ENCODE results near the gene P4HA2. TPM values are rescaled to one million over a fixed set of nuclear protein-coding genes. Genes with fewer than 3 reads are reported as not detected.

P4HA2 gene
- total RNA-seq, 2 experiments from 2014 or later: 17.3 to 18.6 TPM

- H3K36me3 Mint-ChIP-seq (ENCODE audit: low read depth): peaks cover 8% of the 10 kb centered on the region
- no peak overlapping the region for H3K4me3 Mint-ChIP-seq
- POLR2A ChIA-PET: interaction anchor here (1.0 kb wide), 1 partner anchor 10 kb away, joined by 3 read pairs; no protein-coding TSS in a partner anchor
- no peak overlapping the region for H3K27ac Mint-ChIP-seq
- no peak for TF ChIP-seq CTCF (IDR thresholded peaks at IDR 0.05)
- H3K27me3 Mint-ChIP-seq: no peaks in the 10 kb centered on the region
- intact Hi-C loops (cut with micrococcal nuclease): no loop called here
- peaks cover 33% of the 10 kb centered on the region for H3K9me3 Mint-ChIP-seq
- ATAC-seq (no peak), DNase-seq (no peak)
- CTCF ChIA-PET: interaction anchor here (0.9 to 3.2 kb wide), 2 partner anchors 8 to 25 kb away, joined by 3 to 30 read pairs; no protein-coding TSS in a partner anchor
- no peaks in the 10 kb centered on the region for H3K4me1 Mint-ChIP-seq (ENCODE audit: low read depth)
These were observed 19.2 kb upstream of the P4HA2 start for GRCh38 chr5:132246806-132247205.

- peaks cover 8% of the 10 kb centered on the region for H3K36me3 Mint-ChIP-seq (ENCODE audit: low read depth)
- CTCF ChIA-PET: no interaction called here
These were observed 17.9 kb upstream of the P4HA2 start for GRCh38 chr5:132245593-132245992.

GRCh38 chr5:132243366-132243977 is 15.8 kb upstream of the P4HA2 start:
- no peak for ATAC-seq
- intact Hi-C loops (cut with micrococcal nuclease): no loop called here
- ChIA-PET CTCF (no interaction called here), POLR2A (interaction anchor here (0.6 kb wide), 1 partner anchor 1124 kb away, joined by 4 read pairs; no protein-coding TSS in a partner anchor)
- DNase-seq: no peak
- no peak for TF ChIP-seq CTCF (IDR thresholded peaks at IDR 0.05)
- Mint-ChIP-seq H3K27ac (no peak overlapping the region), H3K36me3 (ENCODE audit: low read depth) (peaks cover 8% of the 10 kb centered on the region), H3K4me3 (no peak overlapping the region), H3K9me3 (peaks cover 33% of the 10 kb centered on the region), H3K27me3 (no peaks in the 10 kb centered on the region), H3K4me1 (ENCODE audit: low read depth) (no peaks in the 10 kb centered on the region)

More at GRCh38 chr5:132245593-132245992, 17.9 kb upstream of the P4HA2 start:
- Mint-ChIP-seq H3K4me3 (no peak overlapping the region), H3K27me3 (no peaks in the 10 kb centered on the region), H3K9me3 (peaks cover 33% of the 10 kb centered on the region), H3K27ac (no peak overlapping the region), H3K4me1 (ENCODE audit: low read depth) (no peaks in the 10 kb centered on the region)
- POLR2A ChIA-PET: no interaction called here
- intact Hi-C loops (cut with micrococcal nuclease): no loop called here
- ATAC-seq (no peak), DNase-seq (no peak)
- no peak for TF ChIP-seq CTCF (IDR thresholded peaks at IDR 0.05)

GRCh38 chr5:132239776-132240175 is 12.1 kb upstream of the P4HA2 start:
- no peak overlapping the region for H3K27ac Mint-ChIP-seq
- H3K4me1 Mint-ChIP-seq (ENCODE audit: low read depth): no peaks in the 10 kb centered on the region
- intact Hi-C loops (cut with micrococcal nuclease): loop anchor here (10.0 kb wide), 1 partner anchor 175 kb away; the partner anchor contains the start of gene IL3
- no peak overlapping the region for H3K4me3 Mint-ChIP-seq
- TF ChIP-seq CTCF (IDR thresholded peaks at IDR 0.05): no peak
- H3K9me3 Mint-ChIP-seq: peaks cover 12% of the 10 kb centered on the region
- no peak for DNase-seq
- H3K27me3 Mint-ChIP-seq: no peaks in the 10 kb centered on the region
- ChIA-PET CTCF (interaction anchor here (0.9 to 4.2 kb wide), 8 partner anchors 8 to 262 kb away, joined by 3 to 65 read pairs (median 16); partner anchors contain the start of genes P4HA2 and SLC22A5), POLR2A (interaction anchor here (0.9 kb wide), 1 partner anchor 19 kb away, joined by 3 read pairs; no protein-coding TSS in a partner anchor)
- H3K36me3 Mint-ChIP-seq (ENCODE audit: low read depth): peaks cover 5% of the 10 kb centered on the region
- no peak for ATAC-seq

GRCh38 chr5:132238901-132239500 is 11.3 kb upstream of the P4HA2 start:
- intact Hi-C loops (cut with micrococcal nuclease): loop anchor here (10.0 kb wide), 1 partner anchor 174 kb away; the partner anchor contains the start of gene IL3
- H3K4me3 Mint-ChIP-seq: no peak overlapping the region
- H3K27me3 Mint-ChIP-seq: no peaks in the 10 kb centered on the region
- ChIA-PET POLR2A (interaction anchor here (0.7 kb wide), 1 partner anchor 11 kb away, joined by 3 read pairs; no protein-coding TSS in a partner anchor), CTCF (interaction anchor here (0.6 to 4.2 kb wide), 47 partner anchors 9 to 676 kb away, joined by 3 to 65 read pairs (median 5); partner anchors contain the start of genes CSF2, P4HA2 and SLC22A5)
- H3K9me3 Mint-ChIP-seq: peaks cover 5% of the 10 kb centered on the region
- peaks cover 3% of the 10 kb centered on the region for H3K36me3 Mint-ChIP-seq (ENCODE audit: low read depth)
- TF ChIP-seq CTCF (IDR thresholded peaks at IDR 0.05): no peak
- ATAC-seq (no peak), DNase-seq (no peak)
- no peak overlapping the region for H3K27ac Mint-ChIP-seq
- H3K4me1 Mint-ChIP-seq (ENCODE audit: low read depth): no peaks in the 10 kb centered on the region
